22Rv1 (cell line): ENCODE measurements around the gene IL6ST.

Experiments used
- H3K27ac ChIP-seq: fragments of 450-650 bp; 2 replicates; pipeline ENCODE4 v1.5.1; 2017
- ZFX ChIP-seq: fragments of 450-650 bp; IDR thresholded peaks from 2 replicates; pipeline ENCODE4 v1.6.1; 2017; ENCODE audit warnings: antibody characterized with exemption, borderline replicate concordance
- TF ChIP-seq, protein P1 (sequence below): fragments of 450-650 bp; IDR thresholded peaks from 2 replicates; pipeline ENCODE4 v1.5.1; 2017; ENCODE audit warnings: mild to moderate bottlenecking

Gene IL6ST

DNA sequence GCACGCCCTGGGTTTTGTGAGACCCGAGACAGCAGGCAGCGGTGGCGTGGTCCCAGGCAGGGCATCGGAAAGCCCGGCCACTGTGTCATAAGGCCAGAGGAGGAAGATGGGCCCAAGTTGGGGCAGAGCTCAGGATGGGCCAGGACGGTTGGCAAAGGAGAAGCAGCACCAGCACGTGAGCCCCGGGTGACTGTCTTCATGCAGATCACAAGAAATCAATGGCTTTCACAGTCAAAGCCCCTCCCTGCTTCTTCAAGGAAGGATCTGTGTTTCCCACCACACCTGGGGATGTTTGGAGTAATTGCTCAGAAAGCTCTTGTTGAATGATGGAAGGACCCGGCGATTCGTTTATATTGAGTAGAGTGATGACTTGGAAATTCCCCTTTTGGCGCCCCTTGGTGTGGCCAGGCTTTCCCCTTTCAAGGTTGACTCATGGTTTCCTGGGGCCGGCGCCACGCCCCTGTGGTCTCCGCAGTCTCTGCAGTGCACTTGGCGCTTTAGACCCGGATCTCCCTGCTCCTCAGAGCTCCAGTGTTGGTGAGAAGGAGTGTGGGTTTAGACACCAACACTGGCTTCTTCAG lies 91.6 kb downstream of the IL6ST start:
- TF ChIP-seq ZFX = no peak
- TF ChIP-seq, protein P1, sequence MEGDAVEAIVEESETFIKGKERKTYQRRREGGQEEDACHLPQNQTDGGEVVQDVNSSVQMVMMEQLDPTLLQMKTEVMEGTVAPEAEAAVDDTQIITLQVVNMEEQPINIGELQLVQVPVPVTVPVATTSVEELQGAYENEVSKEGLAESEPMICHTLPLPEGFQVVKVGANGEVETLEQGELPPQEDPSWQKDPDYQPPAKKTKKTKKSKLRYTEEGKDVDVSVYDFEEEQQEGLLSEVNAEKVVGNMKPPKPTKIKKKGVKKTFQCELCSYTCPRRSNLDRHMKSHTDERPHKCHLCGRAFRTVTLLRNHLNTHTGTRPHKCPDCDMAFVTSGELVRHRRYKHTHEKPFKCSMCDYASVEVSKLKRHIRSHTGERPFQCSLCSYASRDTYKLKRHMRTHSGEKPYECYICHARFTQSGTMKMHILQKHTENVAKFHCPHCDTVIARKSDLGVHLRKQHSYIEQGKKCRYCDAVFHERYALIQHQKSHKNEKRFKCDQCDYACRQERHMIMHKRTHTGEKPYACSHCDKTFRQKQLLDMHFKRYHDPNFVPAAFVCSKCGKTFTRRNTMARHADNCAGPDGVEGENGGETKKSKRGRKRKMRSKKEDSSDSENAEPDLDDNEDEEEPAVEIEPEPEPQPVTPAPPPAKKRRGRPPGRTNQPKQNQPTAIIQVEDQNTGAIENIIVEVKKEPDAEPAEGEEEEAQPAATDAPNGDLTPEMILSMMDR = no peak
- no peak overlapping the region for H3K27ac ChIP-seq

DNA sequence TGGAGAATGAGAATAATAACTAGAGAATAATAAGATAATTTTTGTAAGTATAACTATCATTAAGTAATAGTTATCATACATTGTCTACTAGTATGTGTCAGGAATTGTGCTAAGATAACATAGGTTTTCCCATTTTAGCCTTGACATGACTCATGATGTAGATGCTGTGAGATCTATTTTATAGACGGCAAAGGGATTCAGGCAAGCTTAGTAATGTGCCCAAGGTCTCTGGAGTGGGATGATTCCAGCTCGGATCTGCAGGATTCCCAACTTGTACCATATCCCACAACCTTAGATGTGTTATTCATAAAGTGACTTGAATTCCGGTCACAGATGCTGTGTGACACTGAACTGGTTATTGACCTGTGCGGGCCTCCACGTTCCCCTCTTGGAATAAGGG lies 92.1 kb downstream of the IL6ST start:
- no peak overlapping the region for H3K27ac ChIP-seq
- TF ChIP-seq, protein P1 = no peak
- no peak for TF ChIP-seq ZFX

DNA sequence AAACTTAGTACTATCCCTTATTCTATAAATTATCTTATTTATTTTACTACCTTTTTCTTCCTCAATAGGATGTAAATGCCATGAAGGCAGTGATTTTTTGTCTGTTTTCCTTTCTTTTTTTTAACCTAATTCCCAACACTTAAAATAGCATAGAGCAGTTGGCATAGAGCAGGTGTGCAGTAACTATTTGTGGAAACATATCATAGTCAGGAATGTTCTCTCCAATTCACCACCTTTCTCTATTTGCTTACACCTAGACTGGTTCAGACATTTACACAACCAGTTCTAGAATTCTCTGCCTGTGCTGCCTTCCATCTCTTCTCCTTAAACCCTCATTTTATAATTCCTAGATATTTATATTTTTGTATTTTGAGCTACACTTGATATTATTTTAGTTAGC lies 94.0 kb downstream of the IL6ST start:
- TF ChIP-seq, protein P1 = no peak
- no peak overlapping the region for H3K27ac ChIP-seq

DNA sequence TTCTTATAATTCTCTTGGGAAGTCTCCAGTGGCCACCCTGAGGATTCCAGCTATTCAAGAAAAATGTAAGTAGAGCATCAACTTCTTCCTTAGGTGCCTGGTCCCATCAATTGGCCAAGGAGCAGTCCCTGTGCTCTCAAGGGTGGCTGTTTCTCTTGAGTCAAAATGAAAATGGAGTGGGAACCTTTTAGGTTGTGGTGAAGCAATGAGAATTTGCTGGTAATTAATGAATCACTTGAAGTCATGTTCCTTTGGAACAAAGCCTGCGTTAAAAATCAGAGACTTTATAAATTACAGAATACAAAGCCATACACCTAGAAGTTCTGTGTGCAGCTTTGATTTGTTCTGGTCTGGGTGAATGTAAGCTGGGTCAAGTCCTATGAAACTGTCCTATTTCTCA lies 94.7 kb downstream of the IL6ST start:
- TF ChIP-seq, protein P1 = no peak
- TF ChIP-seq ZFX = no peak
- no peak overlapping the region for H3K27ac ChIP-seq

DNA sequence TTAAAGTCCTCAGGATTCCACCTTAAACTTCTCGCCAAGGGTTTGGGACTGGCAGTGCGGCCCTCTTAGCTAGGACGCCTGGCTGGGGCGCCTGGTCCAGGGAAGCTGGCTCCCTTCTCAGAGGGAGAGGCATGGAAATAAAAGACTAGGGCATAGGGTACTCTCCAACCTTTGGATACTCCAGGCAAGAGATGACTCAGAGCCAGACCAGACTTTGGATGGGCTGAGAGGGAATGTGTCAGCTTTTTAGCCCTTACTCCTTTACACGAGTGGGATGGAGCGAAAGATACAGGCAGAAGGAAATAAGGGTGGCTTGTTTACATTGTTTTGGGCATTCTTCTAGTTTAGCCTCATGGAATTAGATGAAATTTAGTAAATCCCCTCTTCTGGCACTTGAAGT lies 95.4 kb downstream of the IL6ST start:
- no peak overlapping the region for H3K27ac ChIP-seq
- TF ChIP-seq, protein P1 = no peak
- no peak for TF ChIP-seq ZFX

DNA sequence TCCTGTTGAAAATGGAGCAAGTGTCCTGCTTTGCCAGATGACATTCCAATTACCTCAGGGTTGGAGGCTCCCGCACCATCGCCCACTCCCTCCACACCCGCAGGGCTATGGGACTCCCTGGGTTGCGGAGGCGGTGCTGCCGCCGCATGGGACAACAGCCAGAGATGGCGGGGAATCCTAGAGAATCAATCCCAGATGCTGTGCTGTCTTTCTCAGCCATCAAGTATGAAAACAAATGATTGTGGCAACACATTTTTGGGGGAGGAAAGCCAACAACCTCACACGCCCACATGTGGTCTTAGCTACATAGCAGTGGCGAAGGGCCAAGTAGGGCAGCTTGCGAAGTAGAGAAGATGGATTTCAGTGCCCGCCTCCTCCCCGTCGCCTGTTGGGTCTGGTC lies 96.9 kb downstream of the IL6ST start:
- TF ChIP-seq, protein P1 = no peak
- no peak for TF ChIP-seq ZFX
- no peak overlapping the region for H3K27ac ChIP-seq

DNA sequence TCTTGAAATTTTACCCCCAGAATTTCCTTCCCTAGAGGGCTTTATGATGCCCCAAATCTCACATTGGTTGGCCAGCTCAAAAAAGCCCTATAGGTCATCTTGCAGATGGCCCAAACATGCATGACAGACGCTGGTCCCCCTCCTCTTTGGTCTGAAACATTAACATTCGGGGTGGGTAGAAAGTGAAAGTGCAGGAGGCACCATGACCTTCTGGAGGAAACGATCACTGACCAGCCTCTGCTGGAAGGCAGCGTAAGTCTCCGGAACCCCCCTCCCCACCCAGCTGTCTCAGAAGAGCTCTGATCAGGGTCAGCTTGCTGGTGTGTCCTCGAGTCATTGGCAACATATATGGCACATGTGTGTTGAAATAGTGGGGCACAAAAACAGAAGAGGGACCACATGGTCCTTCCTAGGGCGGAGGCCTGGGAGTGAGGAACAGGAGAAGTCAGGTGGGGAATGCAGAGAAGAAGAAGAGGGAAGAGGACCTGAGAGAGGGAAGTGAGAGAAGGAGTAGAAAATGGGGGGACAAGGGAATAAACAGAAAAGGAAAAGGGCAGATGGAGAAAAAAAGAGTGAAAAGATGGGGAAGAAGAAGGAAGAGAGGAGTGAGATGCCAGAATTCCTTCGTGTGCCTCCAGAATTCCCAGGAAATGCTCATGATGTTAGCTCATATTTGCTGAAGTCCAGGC lies 97.4 kb downstream of the IL6ST start:
- H3K27ac ChIP-seq = no peak overlapping the region
- TF ChIP-seq, protein P1 = no peak
- TF ChIP-seq ZFX = no peak
